Neural crest cell (in vitro differentiated cells): ENCODE data around the gene MYO5B. TPM values are rescaled to one million over a fixed set of nuclear protein-coding genes. Genes with fewer than 3 reads are reported as not detected.

Experiments
- DNase-seq: peaks from one replicate; pipeline ENCODE4 v3.0.0; 2021; ENCODE audit warnings: low read depth, mixed read lengths, low spot score
- H3K27ac Mint-ChIP-seq: one replicate; pipeline ENCODE4 v1.8.0; 2021; ENCODE audit warnings: mild to moderate bottlenecking, mixed read lengths; ENCODE audit not compliant: unreplicated experiment
- H3K27me3 Mint-ChIP-seq: 2 replicates; pipeline ENCODE4 v1.8.0; 2021; ENCODE audit warnings: low read depth, mild to moderate bottlenecking, mixed read lengths
- H3K36me3 Mint-ChIP-seq: 2 replicates; pipeline ENCODE4 v1.8.0; 2021; ENCODE audit warnings: low read depth, mild to moderate bottlenecking, mixed read lengths
- H3K4me1 Mint-ChIP-seq: 2 replicates; pipeline ENCODE4 v1.8.0; 2021; ENCODE audit warnings: mixed read lengths
- H3K4me3 Mint-ChIP-seq: one replicate; pipeline ENCODE4 v1.8.0; 2021; ENCODE audit warnings: mild to moderate bottlenecking, mixed read lengths
- H3K9me3 Mint-ChIP-seq: 2 replicates; pipeline ENCODE4 v1.8.0; 2021; ENCODE audit warnings: mixed read lengths
- CTCF ChIP-seq: fragments of 200-600 bp; sonication (generic); conservative IDR thresholded peaks from 2 replicates; pipeline ENCODE4 v1.5.0; 2021; ENCODE audit warnings: antibody characterized with exemption, mild to moderate bottlenecking
- total RNA-seq: library from RNA; stranded (reverse); gene quantifications from 2 replicates; pipeline ENCODE4 v1.2.1, GENCODE V29; 2021

MYO5B gene
- total RNA-seq, 1 donor from 2014 or later = 0.40 TPM

- no peaks in the 10 kb centered on the region for H3K4me1 Mint-ChIP-seq
Observed at GRCh38 chr18:49874238-49874637, 320.7 kb downstream of the MYO5B start.

GRCh38 chr18:49869354-49869753 lies 325.6 kb downstream of the MYO5B start:
- no peak overlapping the region for H3K27ac Mint-ChIP-seq
- H3K27me3 Mint-ChIP-seq = no peaks in the 10 kb centered on the region
- no peak for DNase-seq
- H3K36me3 Mint-ChIP-seq = no peaks in the 10 kb centered on the region
- H3K9me3 Mint-ChIP-seq = no peaks in the 10 kb centered on the region
- no peak for TF ChIP-seq CTCF
- H3K4me1 Mint-ChIP-seq = no peaks in the 10 kb centered on the region
- H3K4me3 Mint-ChIP-seq = no peak overlapping the region

More at GRCh38 chr18:49874238-49874637, 320.7 kb downstream of the MYO5B start:
- H3K9me3 Mint-ChIP-seq = no peaks in the 10 kb centered on the region
- no peak for DNase-seq
- peaks cover 16% of the 10 kb centered on the region for H3K27me3 Mint-ChIP-seq
- H3K4me3 Mint-ChIP-seq = no peak overlapping the region
- no peaks in the 10 kb centered on the region for H3K36me3 Mint-ChIP-seq
- no peak for TF ChIP-seq CTCF
- H3K27ac Mint-ChIP-seq = no peak overlapping the region

GRCh38 chr18:49866680-49867079 lies 328.3 kb downstream of the MYO5B start:
- TF ChIP-seq CTCF = no peak
- H3K27ac Mint-ChIP-seq = no peak overlapping the region
- no peaks in the 10 kb centered on the region for H3K36me3 Mint-ChIP-seq
- no peak for DNase-seq
- no peaks in the 10 kb centered on the region for H3K27me3 Mint-ChIP-seq
- H3K9me3 Mint-ChIP-seq = no peaks in the 10 kb centered on the region
- H3K4me3 Mint-ChIP-seq = no peak overlapping the region
- H3K4me1 Mint-ChIP-seq = no peaks in the 10 kb centered on the region

- Mint-ChIP-seq H3K9me3 (no peaks in the 10 kb centered on the region), H3K4me3 (no peak overlapping the region), H3K27ac (no peak overlapping the region), H3K36me3 (no peaks in the 10 kb centered on the region), H3K27me3 (no peaks in the 10 kb centered on the region), H3K4me1 (no peaks in the 10 kb centered on the region)
- TF ChIP-seq CTCF = no peak
- DNase-seq = no peak
Observed at GRCh38 chr18:49865401-49865800, 329.5 kb downstream of the MYO5B start.

- H3K9me3 Mint-ChIP-seq = no peaks in the 10 kb centered on the region
- H3K36me3 Mint-ChIP-seq = no peaks in the 10 kb centered on the region
- no peak for TF ChIP-seq CTCF
- no peak overlapping the region for H3K27ac Mint-ChIP-seq
- no peaks in the 10 kb centered on the region for H3K27me3 Mint-ChIP-seq
- H3K4me3 Mint-ChIP-seq = no peak overlapping the region
- no peaks in the 10 kb centered on the region for H3K4me1 Mint-ChIP-seq
- DNase-seq = no peak
Observed at GRCh38 chr18:49863769-49864621, 331.0 kb downstream of the MYO5B start.
